T-helper 9 cell (primary cell): ENCODE measurements around the gene NCAPH2.

Experiments
- DNase-seq: peaks from one replicate; pipeline ENCODE4 v3.0.0-alpha.2; 2020

The NCAPH2 gene

GRCh38 chr22:50474710-50475651 is 33.0 kb upstream of the NCAPH2 start, which contains the start of gene SBF1:
SBF1 (minus strand) TSS chr22:50475035; CDS start chr22:50474840, 195 bp downstream.
- peak; percentile 82 for DNase-seq

- DNase-seq, result no peak
Measured at GRCh38 chr22:50475652-50476002, 32.4 kb upstream of the NCAPH2 start.

DNA sequence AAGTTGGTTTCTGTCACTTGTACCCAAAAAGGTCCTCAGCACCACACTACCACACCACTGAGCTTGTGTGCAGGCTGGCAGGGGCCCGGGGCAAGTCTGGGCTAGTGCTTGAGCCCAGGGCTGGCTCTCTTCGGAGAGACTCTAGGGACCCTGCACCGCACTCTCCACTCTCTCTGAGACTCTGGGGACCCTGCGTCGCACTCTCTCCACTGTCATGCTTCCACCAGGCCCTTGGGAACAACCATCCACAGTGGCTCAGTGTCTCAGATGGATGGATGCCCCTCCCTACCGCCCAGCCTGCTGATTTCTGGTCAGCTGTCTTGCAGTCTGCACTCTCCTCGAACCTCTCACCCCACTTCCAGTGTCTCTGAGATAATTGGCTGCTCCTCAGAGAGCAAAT is 31.2 kb upstream of the NCAPH2 start:
- DNase-seq, result no peak

- no peak for DNase-seq
Measured at GRCh38 chr22:50477923-50478322, 30.1 kb upstream of the NCAPH2 start.

- no peak for DNase-seq
Measured at GRCh38 chr22:50479721-50480120, 28.3 kb upstream of the NCAPH2 start.

DNA sequence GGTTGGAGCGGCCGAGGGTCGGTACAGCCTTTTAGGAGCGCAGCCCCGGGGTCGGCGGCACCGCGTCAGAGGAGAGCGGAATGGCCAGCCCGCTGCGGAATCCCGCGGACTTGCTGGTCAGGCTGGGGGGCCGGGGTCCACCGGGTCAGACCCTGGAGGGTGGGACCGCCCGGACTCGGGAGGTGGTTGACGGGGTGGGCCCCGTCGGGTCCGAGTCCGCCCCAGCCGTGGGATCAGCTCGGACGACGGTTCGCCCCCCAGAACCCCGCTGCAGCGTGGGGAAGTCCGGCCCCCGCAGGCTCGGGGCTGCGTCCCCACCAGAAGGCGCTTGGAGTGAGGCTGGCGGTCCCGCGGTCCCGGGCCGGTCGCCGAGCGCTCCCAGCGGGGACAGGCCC is 27.0 kb upstream of the NCAPH2 start:
- DNase-seq, result no peak

GRCh38 chr22:50481440-50482106 is 26.5 kb upstream of the NCAPH2 start, which contains the start of gene ADM2:
ADM2 (plus strand) TSS chr22:50481543; CDS start chr22:50481848, 305 bp downstream.
- DNase-seq, result peak; percentile 61

DNA sequence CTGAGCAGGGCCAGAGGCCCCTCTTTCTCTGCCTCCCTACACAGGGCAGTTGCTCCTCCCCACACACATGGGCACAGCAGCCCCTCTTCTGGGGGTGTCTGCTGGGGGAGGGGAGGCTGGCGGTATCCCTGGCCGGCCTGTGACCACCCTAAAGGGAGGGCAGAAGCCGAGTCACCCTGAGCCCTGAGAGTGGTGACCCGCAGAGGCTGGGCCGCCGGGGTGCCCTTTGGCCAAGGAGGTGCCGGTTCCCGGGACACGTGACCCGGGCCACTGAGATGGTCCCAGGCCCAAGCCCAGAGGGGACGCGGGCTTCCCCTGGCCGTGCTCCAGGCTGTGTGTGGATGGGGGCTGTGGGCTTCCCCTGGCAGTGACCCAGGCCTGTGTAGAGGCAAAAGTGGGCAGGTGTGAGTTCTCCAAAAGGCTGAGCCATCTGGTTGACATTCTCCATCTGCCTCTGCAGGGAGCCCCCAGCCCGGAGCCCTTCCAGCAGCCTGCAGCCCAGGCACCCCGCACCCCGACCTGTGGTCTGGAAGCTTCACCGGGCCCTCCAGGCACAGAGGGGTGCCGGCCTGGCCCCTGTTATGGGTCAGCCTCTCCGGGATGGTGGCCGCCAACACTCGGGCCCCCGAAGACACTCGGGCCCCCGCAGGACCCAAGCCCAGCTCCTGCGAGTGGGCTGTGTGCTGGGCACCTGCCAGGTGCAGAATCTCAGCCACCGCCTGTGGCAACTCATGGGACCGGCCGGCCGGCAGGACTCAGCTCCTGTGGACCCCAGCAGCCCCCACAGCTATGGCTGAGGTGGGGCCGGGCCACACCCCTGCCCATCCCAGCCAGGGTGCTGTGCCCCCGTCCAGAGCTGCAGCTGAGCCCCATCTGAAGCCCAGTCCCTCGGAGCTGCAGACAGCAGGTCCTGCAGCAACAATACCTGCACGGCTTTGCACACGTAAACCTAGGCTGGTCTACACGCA is 25.6 kb upstream of the NCAPH2 start:
- no peak for DNase-seq

DNA sequence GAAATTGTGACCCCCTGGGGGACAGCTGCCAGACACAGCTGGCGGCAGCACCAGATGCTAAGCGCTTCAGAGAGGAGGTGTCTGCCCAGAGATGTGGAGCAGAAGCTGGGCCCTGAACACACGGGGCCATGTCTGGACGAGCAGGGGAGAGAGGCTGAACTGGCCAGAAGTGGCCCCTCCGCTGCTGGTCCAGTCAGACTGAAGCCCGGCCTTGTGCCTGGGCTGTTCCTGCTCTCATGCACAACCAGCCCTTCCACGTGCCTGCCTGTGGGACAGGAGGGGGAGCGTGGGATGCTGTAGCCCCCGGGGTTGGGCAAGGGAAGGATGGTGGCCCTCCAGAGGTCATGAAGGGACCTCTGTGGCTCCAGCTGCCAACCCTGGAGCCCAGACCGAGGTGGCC is 24.9 kb upstream of the NCAPH2 start:
- DNase-seq, result no peak

DNA sequence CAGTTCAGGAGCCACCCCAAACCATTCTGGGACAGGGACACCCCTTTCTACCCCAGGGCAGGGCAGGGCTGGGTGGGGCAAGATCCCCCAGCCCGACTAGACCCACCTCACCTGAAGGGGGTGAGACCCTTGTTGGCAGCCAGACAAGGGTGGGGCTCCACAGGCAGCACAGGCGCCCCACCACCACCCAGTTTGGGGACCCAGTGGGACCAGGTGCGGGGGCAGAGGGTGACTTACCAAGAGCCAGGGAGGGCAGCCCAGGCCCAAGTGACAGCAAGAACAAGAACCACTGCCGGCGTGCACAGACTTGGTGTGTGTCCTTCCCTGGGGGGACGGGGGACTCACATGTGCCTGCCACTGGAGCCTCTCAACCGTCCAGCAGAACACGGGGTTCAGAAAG is 24.5 kb upstream of the NCAPH2 start:
- no peak for DNase-seq

GRCh38 chr22:50483977-50484853 is 23.8 kb upstream of the NCAPH2 start:
- no peak for DNase-seq

DNA sequence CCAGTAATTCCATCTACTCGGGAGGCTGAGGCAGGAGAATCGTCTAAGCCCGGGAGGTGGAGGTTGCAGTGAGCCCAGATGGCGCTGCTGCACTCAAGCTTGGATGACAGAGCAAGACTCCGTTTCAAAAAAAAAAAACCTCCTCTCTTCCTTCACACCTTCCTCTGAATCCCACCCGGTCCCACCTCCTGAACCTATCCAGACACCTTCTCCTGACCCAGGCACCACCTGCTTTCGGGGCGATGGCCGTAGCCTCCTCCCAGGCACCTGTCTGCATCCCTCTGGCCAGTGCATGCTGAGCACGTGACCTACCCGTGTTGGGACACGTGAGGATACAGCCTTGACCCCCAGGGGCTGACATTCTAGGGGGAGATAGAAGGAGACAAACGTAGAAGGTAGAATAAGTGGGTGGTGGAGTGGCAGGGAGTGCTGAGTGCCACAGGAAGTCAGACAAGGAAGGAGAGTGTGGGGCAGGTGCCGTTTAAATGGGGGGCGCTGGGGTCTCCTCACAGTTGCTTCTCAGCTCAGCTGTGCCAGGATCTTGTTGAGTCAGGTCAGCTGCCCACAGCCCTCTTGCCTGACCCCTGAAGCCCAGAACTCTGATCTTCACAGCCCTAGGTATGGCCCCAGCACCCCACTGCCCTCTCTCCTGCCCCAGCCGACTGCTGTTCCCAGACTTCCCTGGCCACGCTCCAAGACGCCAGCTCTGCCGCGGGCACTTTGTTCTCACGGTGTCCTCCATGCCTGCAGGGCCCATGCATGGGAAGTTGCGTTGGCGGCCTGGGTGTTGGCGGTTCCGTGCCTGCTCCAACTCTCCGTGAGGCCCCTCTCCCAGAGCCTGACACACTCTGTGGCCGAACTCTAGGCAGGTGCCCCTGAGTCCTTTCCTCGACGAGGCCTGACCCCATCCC is 22.5 kb upstream of the NCAPH2 start:
- no peak for DNase-seq

DNA sequence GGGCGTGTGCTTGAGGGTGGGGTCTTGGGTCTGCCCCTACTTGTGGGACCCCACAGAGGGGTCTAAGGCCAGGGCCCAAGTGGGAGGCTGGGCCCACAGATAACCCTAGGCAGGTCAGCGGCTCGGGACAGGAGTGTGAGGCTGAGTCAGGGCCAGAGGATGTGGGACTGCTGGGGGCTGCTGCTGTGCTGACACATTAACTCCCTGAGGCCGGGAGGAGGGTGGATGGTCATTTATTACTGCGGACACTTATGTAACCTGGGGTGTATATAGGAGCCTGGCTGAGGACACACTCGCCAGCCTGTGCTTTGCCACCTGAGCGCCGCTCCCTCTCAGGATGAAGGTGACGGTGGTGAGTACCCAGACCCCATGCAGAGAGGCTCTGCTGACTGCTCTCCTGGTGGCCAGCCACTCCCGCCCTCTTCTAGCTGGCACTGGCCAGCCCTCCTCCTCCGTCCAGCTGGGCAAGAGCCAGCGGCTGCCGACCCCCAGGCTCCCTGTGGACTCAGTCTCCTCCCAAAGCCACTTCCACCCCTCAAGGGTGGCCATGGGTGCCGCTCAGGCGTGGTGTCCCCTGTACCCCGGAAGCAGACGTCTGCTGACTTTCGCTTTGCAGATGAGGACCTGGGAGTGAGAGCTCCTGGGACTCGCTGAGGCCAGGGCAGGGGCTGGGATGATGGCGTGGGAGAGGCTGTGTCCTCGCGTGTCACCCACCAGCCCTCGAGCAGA is 21.3 kb upstream of the NCAPH2 start, which contains the start of gene MIOX:
Gene MIOX, plus strand, starts transcription at position 299 of the 729 bp plus-strand sequence. Its CDS starts 39 bp downstream, at position 338.
- DNase-seq, result no peak

DNA sequence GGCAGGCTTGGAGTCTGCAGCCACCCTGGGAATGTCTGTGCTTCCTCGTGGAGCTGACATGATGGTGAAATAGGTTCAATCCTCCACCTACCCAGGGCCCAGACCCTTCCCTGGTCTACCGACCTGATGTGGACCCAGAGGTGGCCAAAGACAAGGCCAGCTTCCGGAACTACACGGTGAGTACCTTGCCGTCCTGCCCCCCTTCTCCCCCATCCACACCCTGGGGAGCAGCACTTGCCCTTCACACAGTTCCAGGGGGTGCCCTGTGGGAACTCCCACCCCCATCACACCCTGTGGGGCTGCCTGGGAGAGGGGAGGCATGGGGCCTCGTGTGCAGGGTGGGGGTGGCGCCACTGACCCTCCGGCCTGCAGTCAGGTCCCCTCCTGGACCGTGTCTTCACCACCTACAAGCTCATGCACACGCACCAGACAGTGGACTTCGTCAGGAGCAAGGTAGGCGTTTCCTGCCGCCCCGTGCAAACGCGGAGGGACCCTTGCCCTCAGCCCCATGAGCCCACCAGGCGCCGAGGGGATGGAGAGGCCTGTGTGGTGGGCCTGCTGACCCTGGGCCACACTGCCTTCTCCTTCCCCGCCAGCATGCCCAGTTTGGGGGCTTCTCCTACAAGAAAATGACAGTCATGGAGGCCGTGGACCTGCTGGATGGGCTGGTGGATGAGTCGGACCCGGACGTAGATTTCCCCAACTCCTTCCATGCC is 20.6 kb upstream of the NCAPH2 start:
- DNase-seq, result no peak

DNA sequence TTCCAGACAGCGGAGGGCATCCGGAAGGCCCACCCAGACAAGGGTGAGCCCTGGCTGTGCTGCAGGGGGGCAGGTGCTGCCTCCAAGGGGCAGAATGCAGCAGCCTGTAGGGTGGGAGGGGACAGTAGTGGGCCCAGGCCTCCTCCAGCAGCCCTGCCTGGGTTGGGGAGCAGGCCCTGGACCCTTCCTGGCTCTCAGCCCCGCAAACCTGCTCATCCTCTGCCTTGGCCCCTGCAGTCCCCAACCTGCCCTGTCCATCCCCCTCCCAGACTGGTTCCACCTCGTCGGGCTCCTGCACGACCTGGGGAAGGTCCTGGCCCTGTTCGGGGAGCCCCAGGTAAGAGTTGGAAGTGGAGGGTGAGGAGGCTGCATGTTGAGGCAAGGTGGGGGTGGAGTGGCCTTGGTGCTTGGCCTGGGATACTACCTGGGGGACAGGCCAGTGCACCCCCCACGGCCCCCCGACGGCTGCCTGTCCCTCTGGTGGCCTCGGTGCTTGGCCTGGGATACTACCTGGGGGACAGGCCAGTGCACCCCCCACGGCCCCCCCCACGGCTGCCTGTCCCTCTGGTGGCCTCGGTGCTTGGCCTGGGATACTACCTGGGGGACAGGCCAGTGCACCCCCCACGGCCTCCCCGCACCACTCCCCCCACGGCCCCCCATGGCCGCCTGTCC is 19.9 kb upstream of the NCAPH2 start:
- no peak for DNase-seq

DNA sequence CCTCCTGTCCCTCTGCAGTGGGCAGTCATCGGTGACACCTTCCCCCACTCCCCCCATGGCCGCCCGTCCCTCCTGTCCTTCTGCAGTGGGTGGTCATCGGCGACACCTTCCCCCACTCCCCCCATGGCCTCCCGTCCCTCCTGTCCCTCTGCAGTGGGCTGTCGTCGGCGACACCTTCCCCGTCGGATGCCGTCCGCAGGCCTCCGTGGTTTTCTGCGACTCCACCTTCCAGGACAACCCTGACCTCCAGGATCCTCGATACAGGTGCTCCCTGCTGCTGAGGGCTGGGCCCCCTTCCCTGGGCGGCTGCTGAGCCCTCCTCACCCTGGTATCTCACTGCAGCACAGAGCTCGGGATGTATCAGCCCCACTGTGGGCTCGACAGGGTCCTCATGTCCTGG is 19.1 kb upstream of the NCAPH2 start:
- DNase-seq, result no peak

- no peak for DNase-seq
Measured at GRCh38 chr22:50489363-50490243, 18.4 kb upstream of the NCAPH2 start.
